GM12873 (cell line): Measurements from ENCODE around the gene C10orf120.

Experiments used
- CTCF ChIP-seq: IDR thresholded peaks from 2 replicates; pipeline ENCODE4 v1.5.1; 2012; ENCODE audit warnings: low read depth, mild to moderate bottlenecking, moderate library complexity, low read length, control low read depth; ENCODE audit not compliant: insufficient read depth; ENCODE audit errors: missing control alignments

Gene C10orf120

GRCh38 chr10:122656308-122656705 lies 43.3 kb downstream of the C10orf120 start:
- TF ChIP-seq CTCF: no peak

- no peak for TF ChIP-seq CTCF
Measured at GRCh38 chr10:122655524-122656307, 43.9 kb downstream of the C10orf120 start.

GRCh38 chr10:122650331-122650730 lies 49.3 kb downstream of the C10orf120 start:
- no peak for TF ChIP-seq CTCF

GRCh38 chr10:122649903-122650302 lies 49.7 kb downstream of the C10orf120 start:
- TF ChIP-seq CTCF: no peak

GRCh38 chr10:122648599-122649428 lies 50.8 kb downstream of the C10orf120 start:
- TF ChIP-seq CTCF: peak; percentile 77
